T-helper 1 cell treated with Interleukin-12 subunit alpha and Interleukin-12 subunit beta and Interleukin-4 antibody, amounts not matched to agents 30 ng/mL and 1 ng/mL, for 36 hours (primary cell): ENCODE measurements around the gene ZNF350. TPM values are rescaled to one million over a fixed set of nuclear protein-coding genes. Genes with fewer than 3 reads are reported as not detected.
"Not testable (repeated sequence)": the region's sequence is repeated elsewhere in the genome, so short reads cannot be mapped to it uniquely, and the experiment has no call there.

Experiments
- intact Hi-C: fragments of 100-400 bp; cut with micrococcal nuclease; formaldehyde crosslinking; loops from one replicate; pipeline ENCODE4 v1.15.1; 2024
- total RNA-seq: library from RNA; stranded (reverse); gene quantifications from 2 replicates; pipeline ENCODE4 v1.2.3, GENCODE V29; 2022

ZNF350 gene
- total RNA-seq, 1 donor from 2014 or later = 14.0 TPM

GRCh38 chr19:51976852-51977251 is 9.8 kb downstream of the ZNF350 start:
- intact Hi-C loops = no loop called here

DNA sequence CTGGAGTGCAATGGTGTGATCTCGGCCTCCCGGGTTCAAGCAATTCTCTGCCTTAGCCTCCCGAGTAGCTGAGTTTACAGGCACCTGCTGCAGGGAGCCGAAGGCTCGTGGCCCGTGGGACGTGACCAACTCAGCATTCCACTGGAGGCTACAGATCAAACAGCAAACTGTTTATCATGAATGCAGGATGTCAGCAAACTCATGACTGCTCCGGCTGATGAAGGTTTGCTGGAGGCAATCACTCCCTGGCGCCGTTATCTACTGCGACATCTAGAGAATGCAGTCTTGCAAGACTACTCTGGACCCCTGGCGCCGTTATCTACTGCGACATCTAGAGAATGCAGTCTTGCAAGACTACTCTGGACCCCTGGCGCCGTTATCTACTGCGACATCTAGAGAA is 10.9 kb downstream of the ZNF350 start:
- intact Hi-C loops = not testable (repeated sequence)

GRCh38 chr19:51971624-51972023 is 15.0 kb downstream of the ZNF350 start:
- intact Hi-C loops = no loop called here

- intact Hi-C loops = no loop called here
These were observed 15.9 kb downstream of the ZNF350 start for GRCh38 chr19:51970718-51971117.

- intact Hi-C loops = no loop called here
These were observed 21.1 kb downstream of the ZNF350 start for GRCh38 chr19:51965583-51965982.

- intact Hi-C loops = not testable (repeated sequence)
These were observed 25.9 kb downstream of the ZNF350 start for GRCh38 chr19:51960621-51961233.

GRCh38 chr19:51959791-51960190 is 26.8 kb downstream of the ZNF350 start:
- intact Hi-C loops = no loop called here

DNA sequence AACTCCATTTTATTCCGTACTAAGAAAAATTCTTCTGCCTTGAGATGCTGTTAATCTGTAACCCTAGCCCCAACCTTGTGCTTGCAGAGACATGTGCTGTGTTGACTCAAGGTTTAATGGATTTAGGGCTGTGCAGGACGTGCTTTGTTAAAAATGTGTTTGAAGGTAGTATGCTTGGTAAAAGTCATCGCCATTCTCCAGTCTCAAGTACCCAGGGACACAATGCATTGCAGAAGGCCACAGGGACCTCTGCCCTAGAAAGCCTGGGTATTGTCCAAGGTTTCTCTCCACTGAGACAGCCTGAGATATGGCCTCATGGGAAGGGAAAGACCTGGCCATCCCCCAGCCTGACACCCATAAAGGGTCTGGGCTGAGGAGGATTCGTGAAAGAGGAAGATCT is 28.8 kb downstream of the ZNF350 start:
- intact Hi-C loops = not testable (repeated sequence)

- intact Hi-C loops = no loop called here
These were observed 37.7 kb downstream of the ZNF350 start for GRCh38 chr19:51948975-51949374.

- intact Hi-C loops = no loop called here
These were observed 40.0 kb downstream of the ZNF350 start for GRCh38 chr19:51946602-51947001.

- intact Hi-C loops = no loop called here
These were observed 41.7 kb downstream of the ZNF350 start for GRCh38 chr19:51944798-51945552.

DNA sequence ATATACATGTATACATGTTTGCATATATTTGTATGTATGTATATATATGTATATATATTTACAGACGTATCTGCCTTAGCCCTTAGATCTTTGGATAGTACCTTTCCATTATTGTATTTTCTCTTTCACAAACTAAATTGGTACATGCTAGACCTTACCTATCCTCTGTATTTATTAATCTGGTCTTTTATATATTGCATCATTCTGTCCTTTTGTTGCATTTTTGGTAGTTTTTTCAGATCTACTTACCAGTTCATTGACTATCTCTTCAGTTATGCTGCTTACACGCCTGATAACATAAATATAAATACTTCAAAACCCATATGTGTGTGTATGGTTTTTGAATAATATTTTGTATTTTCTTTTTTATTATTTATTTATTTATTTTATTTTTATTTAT is 47.7 kb downstream of the ZNF350 start:
- intact Hi-C loops = no loop called here

DNA sequence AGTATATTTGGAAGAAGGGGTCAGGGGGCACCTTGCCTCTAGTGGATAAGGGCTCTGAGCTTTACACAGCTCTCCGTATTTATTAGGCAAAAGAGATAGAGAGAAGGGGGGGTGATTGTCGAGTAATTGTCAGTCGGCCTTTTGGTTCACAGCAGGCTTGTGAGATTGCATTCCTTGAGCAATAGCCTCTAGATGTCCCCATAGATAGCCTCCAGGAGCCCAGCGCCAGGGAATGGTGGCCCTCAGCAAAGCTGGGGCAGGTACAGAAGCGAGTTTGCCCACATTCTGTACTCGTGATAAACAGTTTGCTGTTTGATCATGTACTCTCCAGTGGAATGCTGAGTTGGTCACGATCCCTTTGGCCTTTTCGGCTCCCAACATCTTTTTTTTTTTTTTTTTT is 54.7 kb downstream of the ZNF350 start:
- intact Hi-C loops = no loop called here

DNA sequence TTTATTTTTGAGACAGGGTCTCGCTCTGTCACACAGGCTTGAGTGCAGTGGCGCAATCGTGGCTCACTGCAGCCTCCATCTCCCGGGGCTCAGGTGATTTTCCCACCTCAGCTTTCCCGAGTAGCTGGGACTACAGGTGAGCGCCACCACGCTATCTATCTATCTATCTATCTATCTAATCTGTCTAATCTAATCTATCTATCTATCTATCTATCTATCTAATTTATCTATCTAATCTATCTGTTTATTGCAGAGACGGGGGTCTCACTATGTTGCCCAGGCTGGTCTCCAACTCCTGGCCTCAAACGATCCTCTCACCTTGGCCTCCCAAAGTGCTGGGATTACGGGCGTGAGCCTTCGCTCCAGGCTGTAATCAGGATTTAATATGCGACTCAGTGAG is 58.8 kb downstream of the ZNF350 start:
- intact Hi-C loops = loop anchor here (1.0 to 5.0 kb wide), 12 partner anchors 23 to 1405 kb away; partner anchors contain the start of genes ZNF350, ZNF432, ZNF614 and ZNF615

DNA sequence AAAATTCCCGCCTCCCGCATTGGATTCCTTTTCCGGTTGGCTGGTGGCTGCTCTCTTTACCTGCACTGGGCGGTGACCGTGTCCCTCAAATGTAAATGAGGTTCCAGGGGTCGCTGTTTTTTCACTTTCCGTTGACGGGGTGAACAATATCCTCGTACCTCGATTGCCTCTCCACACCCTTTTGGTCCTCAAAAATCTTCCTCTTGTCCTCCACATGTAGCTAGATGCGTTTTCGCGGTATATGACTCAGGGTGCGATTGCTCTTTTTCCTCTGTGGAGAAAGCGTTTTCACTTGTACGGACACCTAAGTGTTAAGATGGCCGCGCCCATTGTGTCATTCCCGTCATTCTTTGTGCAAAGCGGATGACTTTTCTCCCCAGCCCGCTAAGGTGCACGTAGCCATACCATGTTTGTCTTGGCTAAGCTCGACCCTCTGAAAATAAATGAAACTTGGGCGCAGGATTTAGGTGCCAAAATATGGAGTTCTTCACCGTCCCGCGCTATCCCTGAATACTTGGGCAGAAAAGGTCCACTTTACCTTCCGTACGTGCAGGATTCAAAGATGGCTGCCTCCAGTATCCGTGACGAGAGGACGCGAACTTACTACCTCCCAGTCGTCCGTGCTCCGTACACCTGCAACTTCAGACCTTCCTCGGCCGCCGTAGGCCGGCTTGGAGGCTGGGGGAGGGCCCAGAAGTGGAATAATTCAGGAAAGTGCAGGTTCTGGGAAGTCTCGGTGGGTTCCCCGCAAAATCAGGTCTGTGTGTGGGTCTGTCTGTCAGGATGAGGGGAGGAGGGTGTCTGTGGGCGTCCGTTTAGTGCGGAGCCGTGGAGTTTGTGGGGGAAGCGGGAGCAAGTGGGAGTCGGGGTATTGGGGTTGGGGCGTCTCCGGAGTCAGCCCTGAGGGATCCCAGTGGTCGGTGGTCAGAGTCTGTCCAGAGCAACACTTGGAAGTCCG is 59.6 kb downstream of the ZNF350 start, which contains the start of gene ZNF613:
Gene ZNF613 (plus strand): TSS at position 689 of the 958 bp plus-strand sequence. CDS start 8,749 bp downstream, outside the sequence.
- intact Hi-C loops = loop anchor here (1.0 to 5.0 kb wide), 12 partner anchors 22 to 1406 kb away; partner anchors contain the start of genes ZNF350, ZNF432, ZNF614 and ZNF615

- intact Hi-C loops = loop anchor here (2.0 to 5.0 kb wide), 2 partner anchors 311 to 1406 kb away; partner anchors contain the start of gene ZNF845
These were observed 60.2 kb downstream of the ZNF350 start for GRCh38 chr19:51926426-51926783.

GRCh38 chr19:51921949-51922348 is 64.7 kb downstream of the ZNF350 start:
- intact Hi-C loops = no loop called here

GRCh38 chr19:51919606-51920005 is 67.0 kb downstream of the ZNF350 start:
- intact Hi-C loops = no loop called here

- intact Hi-C loops = no loop called here
These were observed 70.5 kb downstream of the ZNF350 start for GRCh38 chr19:51916167-51916566.

GRCh38 chr19:51915324-51915867 is 71.2 kb downstream of the ZNF350 start:
- intact Hi-C loops = no loop called here
